MM.1S (cell line): Measurements from ENCODE around the gene TOMM20L.

ENCODE experiments used
- EZH2 ChIP-seq: fragments of 300-600 bp; sonication (generic); optimal IDR thresholded peaks from 2 replicates; pipeline ENCODE3; 2017; ENCODE audit warnings: low read depth, mild to moderate bottlenecking, antibody characterized with exemption, low read length, mixed read lengths
- EZH2phosphoT487 ChIP-seq: fragments of 300-600 bp; sonication (generic); IDR thresholded peaks from 2 replicates; pipeline ENCODE4 v1.6.1; 2018; ENCODE audit warnings: antibody characterized with exemption, low read length
- TF ChIP-seq, protein P1 (sequence below): fragments of 300-600 bp; sonication (generic); IDR thresholded peaks from 2 replicates; pipeline ENCODE4 v1.5.1; 2016; ENCODE audit warnings: antibody characterized with exemption, low read length, mixed read lengths

- TF ChIP-seq, protein P1, sequence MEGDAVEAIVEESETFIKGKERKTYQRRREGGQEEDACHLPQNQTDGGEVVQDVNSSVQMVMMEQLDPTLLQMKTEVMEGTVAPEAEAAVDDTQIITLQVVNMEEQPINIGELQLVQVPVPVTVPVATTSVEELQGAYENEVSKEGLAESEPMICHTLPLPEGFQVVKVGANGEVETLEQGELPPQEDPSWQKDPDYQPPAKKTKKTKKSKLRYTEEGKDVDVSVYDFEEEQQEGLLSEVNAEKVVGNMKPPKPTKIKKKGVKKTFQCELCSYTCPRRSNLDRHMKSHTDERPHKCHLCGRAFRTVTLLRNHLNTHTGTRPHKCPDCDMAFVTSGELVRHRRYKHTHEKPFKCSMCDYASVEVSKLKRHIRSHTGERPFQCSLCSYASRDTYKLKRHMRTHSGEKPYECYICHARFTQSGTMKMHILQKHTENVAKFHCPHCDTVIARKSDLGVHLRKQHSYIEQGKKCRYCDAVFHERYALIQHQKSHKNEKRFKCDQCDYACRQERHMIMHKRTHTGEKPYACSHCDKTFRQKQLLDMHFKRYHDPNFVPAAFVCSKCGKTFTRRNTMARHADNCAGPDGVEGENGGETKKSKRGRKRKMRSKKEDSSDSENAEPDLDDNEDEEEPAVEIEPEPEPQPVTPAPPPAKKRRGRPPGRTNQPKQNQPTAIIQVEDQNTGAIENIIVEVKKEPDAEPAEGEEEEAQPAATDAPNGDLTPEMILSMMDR: no peak
- TF ChIP-seq EZH2phosphoT487 (no peak), EZH2 (no peak)
Observed at GRCh38 chr14:58401587-58401986, 5.9 kb downstream of the TOMM20L start.
